Umbilical cord (tissue), 2 donors: Measurements from ENCODE around the gene USP30. TPM values are rescaled to one million over a fixed set of nuclear protein-coding genes. Genes with fewer than 3 reads are reported as not detected.

Experiments
- DNase-seq: peaks from one replicate; pipeline ENCODE4 v3.0.0-alpha.2; 2015; ENCODE audit warnings: low spot score
- total RNA-seq: library from RNA; depleted of rRNA; stranded (reverse); fragments of >200 nt; gene quantifications from one replicate; pipeline ENCODE4 v1.2.3, GENCODE V29; 2014; ENCODE audit warnings: low replicate concordance; ENCODE audit not compliant: insufficient read depth

The USP30 gene
- total RNA-seq, 1 donor from 2014 or later = 4.1 TPM

GRCh38 chr12:109097435-109098182, 45.2 kb downstream of the USP30 start, which contains the start of gene UNG:
Gene UNG, plus strand, starts transcription at chr12:109097597. Its CDS starts 83 bp downstream, at chr12:109097680.
- peak; percentile 98 for DNase-seq

- no peak for DNase-seq
Measured at GRCh38 chr12:109098183-109098604, 45.8 kb downstream of the USP30 start.

- no peak for DNase-seq
Measured at GRCh38 chr12:109098651-109099050, 46.3 kb downstream of the USP30 start.

- no peak for DNase-seq
Measured at GRCh38 chr12:109099431-109100020, 47.1 kb downstream of the USP30 start.

GRCh38 chr12:109100741-109101140, 48.4 kb downstream of the USP30 start:
- DNase-seq = no peak

- DNase-seq = no peak
Measured at GRCh38 chr12:109102491-109102890, 50.1 kb downstream of the USP30 start.

GRCh38 chr12:109105176-109105575, 52.8 kb downstream of the USP30 start:
- DNase-seq = no peak

GRCh38 chr12:109109746-109110350, 57.5 kb downstream of the USP30 start:
- no peak for DNase-seq

- peak; percentile 96 for DNase-seq
Measured at GRCh38 chr12:109110988-109111495, 58.7 kb downstream of the USP30 start.

GRCh38 chr12:109112720-109113465, 60.5 kb downstream of the USP30 start:
- DNase-seq = no peak

GRCh38 chr12:109113661-109114321, 61.4 kb downstream of the USP30 start:
- no peak for DNase-seq

- no peak for DNase-seq
Measured at GRCh38 chr12:109114644-109115043, 62.3 kb downstream of the USP30 start.

GRCh38 chr12:109115404-109115757, 63.0 kb downstream of the USP30 start:
- no peak for DNase-seq

- no peak for DNase-seq
Measured at GRCh38 chr12:109115758-109116610, 63.6 kb downstream of the USP30 start, which contains the start of gene ACACB. Gene ACACB, plus strand, starts transcription at chr12:109116587. Its CDS starts 22,819 bp downstream, at chr12:109139406.

- DNase-seq = no peak
Measured at GRCh38 chr12:109116611-109116949, 64.2 kb downstream of the USP30 start.

GRCh38 chr12:109120095-109120494, 67.7 kb downstream of the USP30 start:
- no peak for DNase-seq

- no peak for DNase-seq
Measured at GRCh38 chr12:109120557-109120956, 68.2 kb downstream of the USP30 start.

GRCh38 chr12:109121346-109121880, 69.0 kb downstream of the USP30 start:
- no peak for DNase-seq

GRCh38 chr12:109124878-109125648, 72.7 kb downstream of the USP30 start:
- DNase-seq = no peak
